NCI-H748 treated with DMSO at 0.1 percent for 48 hours (cell line): ENCODE measurements around the gene PROM2.

Source experiments
- DNase-seq: peaks from one replicate; lab custom pipeline; 2025; lab: John Stamatoyannopoulos, UW

The PROM2 gene

DNA sequence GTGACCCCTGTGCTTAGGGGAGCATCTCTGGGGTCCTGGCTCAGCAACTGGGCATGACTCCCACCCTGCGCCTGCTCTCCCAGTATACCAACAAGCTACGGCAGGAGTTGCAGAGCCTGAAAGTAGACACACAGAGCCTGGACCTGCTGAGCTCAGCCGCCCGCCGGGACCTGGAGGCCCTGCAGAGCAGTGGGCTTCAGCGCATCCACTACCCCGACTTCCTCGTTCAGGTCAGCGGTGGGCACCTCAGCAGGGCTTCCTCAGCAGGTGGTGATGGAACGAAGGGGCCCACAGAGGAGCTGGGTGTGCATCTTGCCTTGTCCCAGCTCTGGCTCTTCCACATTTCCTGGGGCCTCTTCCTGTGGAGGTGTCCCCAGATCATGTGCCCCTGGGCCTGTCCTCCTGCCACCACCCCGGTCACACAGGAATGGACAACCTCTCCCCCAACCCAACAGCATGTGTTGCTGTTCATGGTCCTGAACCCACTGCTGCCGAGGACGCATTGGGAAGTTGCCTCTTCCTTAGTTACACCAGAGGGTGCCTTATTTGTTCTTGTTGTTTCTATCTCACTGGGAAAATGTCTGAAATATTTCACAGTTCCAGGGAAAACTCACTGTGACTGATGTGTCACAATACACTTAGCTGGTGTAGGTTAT, 10.8 kb downstream of the PROM2 start:
- no peak for DNase-seq

DNA sequence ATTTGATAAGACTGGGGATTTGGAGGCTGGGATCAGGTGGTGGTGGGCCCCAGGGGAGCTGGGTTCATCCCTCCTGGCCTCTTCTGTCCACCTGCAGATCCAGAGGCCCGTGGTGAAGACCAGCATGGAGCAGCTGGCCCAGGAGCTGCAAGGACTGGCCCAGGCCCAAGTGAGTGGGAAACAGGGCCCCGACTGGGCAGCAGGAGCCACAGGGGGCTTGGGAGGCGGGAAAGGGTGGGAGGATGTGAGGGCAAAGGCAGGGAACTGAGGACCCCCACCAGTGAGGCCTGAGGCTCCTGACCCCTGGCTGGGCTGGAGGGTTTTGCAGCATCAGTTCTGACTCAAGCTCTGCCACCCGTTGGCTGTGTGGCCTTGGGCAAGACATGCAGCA, 11.3 kb downstream of the PROM2 start:
- no peak for DNase-seq

DNA sequence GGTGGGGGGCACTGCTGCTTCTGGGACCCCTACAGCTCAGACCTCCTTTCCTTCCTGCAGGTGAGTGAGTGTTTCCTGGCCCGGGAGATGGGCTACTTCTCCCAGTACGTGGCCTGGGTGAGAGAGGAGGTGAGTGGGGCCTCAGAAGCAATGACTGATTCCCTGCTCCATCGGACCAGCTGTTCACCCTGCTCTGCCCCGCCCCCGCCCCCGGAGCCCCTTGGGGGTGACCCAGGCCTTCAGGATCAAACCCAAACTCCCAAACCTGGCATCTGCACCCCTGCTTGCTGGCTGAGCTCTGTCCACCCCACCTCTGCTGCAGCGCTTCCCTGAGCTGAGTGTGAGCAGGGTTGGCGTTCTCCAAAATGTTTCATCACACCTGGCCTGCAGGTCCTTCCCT, 13.1 kb downstream of the PROM2 start:
- DNase-seq, result no peak

DNA sequence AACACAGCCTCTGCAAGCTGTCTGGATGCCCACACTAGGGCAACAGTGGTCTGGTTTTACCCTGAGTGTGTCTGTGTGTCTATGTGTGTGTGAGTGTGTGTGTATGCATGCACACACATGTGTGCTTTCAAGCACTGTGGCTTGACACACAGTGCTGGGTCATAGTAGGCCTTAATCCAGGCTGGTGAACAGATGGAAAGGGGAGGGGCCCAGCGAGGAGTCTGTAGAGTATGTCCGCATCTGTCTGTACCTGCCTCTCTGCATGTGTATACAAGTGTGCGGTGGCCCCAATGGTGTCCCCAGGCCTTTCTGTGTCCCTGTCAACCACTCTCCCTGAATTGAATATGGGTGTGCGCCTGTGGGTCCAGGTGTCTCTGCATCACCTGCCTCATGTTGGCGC, 13.6 kb downstream of the PROM2 start:
- DNase-seq, result no peak

DNA sequence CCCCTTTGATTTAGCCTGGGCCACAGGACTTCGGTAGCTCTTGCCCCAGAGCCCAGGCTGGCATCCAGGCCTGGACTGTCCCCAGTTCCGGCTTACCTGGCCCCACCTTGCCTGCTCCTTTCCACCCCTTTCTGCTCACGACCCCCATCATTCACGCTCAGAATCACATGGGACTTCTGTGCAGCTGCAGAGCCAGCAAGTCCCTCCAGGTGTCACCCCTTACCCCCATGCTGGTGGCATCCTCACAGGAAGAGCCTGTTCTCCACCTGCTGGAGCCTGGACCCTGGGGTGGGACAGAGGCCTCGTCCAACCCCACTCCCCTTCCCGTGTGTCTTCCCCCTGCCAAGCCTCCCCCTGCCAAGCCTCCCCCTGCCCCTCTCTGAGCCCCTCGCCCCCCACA, 15.0 kb downstream of the PROM2 start:
- DNase-seq, result no peak

DNA sequence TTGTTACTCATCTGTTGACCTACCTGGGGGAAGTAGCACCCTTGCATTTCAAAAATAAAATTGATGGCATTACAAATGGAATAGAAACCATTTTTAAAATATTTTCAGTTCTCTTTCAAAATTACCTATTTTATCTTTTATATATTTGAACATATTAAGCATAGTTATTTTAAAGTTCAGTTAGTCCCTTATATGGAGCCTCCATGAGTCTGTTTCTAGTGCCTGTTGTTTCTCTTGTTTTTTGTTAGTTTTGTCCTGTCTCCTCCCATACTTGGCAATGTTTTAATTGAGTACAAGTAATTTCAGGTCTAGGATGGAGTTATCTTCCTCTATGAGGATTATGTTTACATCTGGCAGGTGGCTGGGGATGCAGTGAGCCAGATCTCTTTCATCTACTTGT, 17.0 kb downstream of the PROM2 start:
- no peak for DNase-seq

DNA sequence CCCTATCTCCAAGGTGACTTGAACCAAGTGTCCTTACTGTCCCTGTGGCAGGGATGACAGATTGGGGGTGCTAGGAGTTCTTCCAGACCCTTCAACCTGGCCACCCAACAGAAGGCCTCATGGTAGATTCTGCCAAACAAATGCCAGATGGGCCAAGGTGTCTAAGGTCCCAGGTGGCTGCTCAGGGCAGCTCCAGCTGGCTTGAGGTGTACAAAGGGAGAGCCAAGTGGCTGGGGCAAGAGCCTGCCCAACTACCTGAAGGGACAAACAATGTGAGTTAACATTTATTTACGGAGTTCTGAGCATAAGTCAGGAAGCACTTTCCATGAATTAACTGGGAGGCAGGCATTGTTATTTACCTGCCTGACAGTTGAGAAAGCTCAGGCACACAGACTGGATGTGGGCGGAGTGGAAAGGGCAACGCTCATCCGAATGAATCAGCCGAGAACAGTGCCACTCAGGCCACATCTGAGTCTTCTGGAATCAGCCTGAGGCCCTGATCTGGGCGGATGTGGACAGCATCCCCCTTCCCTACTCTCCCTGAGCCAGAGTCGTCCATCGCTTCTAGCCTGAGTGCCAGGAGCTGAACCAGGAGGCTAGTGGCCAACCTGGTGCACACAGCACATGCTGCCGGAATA, 18.5 kb downstream of the PROM2 start:
- no peak for DNase-seq

DNA sequence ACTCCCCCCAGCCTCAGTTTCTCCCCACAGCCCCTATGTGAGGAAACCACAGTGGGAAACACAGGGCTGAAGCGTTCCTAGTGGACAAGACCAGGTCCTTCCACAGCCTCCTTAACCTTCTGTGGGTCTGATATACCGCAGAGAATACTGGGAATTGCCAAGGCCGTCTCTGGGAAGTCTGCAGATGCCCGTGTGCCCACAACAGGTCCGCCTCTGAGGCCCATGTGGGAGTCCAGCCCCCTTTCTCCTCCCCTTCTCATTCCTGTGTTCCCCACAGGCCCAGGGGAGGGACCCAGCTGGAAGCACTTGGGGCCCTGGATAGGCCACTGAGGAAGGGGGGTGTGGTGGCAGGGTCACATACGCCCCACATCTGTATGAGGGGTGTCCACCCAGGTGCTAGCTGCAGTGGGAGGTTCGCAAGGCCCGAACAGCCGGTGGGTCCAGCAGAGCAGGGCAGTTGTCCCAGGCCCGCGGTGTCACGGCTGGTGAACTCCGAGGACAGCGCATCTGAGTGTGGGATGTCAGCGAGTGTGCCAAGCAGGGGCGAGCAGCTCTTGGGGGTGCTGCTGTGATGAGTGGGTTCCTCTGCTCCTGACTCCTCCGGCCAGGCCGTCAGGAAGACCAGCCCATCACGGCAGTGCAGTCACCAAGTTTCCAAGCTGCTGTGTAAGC, 20.5 kb downstream of the PROM2 start:
- no peak for DNase-seq

DNA sequence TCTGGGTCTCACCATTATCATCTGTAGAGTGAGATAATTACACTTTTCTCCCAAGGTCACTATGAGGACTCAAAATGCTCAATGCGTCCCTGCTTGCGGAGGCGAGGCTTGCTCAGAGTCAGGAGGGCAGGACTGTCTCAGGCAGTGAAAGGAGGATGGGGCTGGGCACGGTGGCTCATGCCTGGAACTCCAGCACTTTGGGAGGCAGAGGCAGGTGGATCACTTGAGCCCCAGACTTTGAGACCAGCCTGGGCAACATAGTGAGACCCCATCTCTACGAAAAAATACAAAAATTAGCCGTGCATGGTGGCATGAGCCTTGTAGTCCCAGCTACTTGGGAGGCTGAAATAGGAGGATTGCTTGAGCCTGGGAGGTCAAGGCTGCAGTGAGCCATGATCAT, 21.1 kb downstream of the PROM2 start:
- no peak for DNase-seq

DNA sequence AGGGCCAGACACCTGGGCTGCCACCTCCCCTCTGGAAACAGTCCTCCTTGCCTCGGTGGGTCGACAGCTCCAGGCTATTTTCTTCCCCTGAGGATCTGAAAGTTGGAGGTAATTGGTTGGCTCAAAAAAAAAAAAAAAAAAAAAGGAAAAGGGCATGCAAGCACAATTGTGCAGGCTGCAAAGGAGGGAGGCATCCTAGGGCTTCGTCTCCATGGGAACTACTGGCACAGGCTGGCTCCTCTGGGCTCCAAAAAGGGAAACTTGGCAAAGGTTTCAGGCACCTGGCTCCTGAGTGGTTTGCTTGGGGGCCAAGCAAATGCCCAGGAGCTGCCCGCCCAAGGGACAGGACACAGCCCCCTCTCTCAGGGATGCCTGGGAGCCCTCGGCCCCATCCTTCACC, 21.8 kb downstream of the PROM2 start:
- no peak for DNase-seq

DNA sequence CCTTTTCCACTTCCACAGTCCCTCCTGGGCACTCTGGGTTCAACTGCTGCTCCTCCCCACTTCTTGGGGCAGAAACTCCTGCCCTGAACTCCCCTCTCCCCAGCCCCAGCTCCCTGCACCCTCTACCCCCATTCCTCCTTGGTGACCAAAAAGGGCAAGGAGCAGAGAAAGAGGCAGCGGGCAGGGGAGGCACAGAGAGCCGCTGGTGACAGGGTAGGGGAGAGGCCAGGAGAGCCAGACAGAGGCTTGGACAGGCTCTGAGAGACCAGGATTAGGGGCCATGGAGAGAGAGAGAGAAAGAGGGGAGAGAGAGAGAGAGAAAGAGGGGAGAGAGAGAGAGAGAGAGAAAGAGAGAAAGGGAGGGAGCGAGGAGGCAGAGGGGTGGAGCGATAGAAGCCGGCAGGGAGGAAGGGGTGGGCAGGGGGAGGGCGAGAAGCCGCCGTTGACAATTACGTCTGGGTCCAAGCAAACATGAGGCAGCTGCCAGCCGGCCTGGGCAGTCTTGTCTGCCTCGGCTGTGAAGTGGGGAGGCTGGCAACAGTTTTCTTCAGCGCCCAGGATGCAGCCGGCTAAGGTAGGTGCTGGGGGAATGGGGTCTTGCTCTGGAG, 22.7 kb downstream of the PROM2 start, which contains the start of gene KCNIP3:
Gene KCNIP3 (plus strand): TSS at position 468 of the 608 bp plus-strand sequence. CDS start 92 bp downstream, at position 560.
- DNase-seq, result peak; percentile 23

DNA sequence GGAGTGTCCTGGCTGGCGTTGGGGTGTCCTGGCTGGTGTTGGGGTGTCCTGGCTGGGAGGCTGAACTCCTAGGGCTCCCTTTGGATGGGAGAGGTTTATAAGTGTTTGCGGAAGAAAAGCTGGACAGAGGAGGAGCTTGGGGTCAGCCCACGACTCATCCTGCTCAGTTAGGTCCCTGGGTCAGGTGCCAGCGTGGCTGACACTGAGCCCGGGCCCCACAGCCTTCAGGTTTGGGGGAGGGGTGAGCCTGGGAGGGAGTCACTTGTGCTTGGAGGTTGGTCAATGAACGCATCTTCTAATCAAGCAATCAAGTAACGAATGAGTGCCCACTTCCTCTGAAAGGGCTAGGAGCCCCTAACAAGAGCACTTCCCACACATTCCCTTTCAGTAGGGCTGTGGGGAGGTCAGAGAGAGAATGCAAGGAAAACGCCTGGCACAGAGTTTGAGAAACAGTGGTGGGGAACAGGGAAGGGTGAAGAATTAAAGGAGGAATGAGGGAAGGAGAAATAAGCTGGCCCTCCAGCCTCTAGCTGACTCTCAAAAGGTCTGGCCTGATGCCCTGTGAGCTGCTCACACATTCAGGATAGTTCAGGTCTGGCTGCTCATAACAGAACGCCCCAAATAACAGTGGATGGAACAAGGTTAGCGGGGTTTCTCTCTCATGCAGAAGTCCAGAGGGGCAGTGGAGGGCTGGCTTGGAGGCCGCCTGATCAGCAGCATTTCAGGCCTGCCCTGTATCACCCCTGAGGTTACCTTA, 23.6 kb downstream of the PROM2 start:
- no peak for DNase-seq

DNA sequence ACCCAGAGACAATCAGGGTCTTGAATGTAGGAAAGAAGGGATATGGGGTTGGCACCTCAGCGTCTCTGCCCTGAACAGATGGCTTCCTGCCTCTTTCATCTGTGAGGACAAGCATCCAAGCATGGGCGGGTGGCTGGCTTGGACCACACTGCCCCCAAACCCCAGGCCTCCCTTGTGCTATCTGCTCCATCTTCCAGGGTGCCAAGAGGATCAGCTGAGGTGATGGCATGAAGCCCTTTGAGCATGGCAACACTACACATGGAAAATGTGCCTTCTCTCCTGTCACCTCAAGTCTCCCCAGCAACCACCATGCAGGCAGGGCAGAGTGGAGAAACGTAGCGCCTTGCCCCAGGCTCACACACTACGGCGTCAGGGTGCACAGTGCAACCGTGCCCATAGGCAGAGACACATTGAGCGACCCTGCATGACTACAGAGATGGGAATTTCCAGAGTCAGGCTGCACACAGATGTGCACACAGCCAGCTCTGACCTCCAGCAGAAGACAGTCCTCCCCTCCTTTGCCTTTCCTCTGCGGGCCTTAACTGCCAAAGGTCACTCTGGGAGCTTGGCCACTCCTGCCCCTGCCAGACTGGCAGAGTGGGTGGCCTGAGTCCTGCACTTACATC, 24.4 kb downstream of the PROM2 start:
- DNase-seq, result no peak

DNA sequence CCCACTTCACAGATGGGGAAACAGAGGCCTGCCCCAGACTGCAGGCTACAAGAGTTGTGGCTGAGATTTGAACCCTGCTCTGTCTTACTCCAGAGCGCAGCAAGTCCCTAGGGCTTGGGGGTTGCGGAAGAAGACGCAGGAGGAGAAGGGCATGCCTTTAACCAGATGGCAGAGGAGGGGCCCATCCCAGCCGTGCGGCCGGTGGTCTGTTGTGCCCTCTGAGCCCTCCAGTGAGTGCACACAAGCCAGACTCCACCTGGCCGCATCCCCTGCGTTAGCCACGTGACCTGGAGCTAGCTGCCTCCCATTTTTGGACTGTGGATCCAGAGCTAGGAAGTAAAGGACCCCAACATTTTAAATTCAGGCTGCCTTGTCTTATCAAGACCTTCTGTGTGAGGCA, 25.7 kb downstream of the PROM2 start:
- DNase-seq, result no peak

DNA sequence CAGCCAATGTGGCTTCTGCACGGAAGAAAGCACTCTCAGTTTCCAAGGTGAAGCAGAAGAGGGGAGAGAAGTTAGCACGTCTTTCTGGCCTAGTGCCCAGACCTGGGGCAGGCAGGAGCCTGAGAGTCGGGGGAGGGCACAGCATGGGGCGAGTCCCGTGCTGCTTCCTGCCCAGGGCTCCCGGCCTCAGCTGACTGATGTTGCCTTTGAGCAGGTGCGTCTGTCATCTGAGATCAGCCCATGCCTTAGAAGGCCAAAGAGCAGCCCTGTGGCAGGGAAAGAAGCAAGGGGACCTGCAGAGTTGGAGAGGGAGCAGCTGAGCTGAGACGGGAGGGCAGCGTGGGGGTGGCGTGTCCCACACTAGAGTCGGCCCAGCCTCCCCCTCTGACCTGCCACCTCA, 26.2 kb downstream of the PROM2 start:
- DNase-seq, result no peak

DNA sequence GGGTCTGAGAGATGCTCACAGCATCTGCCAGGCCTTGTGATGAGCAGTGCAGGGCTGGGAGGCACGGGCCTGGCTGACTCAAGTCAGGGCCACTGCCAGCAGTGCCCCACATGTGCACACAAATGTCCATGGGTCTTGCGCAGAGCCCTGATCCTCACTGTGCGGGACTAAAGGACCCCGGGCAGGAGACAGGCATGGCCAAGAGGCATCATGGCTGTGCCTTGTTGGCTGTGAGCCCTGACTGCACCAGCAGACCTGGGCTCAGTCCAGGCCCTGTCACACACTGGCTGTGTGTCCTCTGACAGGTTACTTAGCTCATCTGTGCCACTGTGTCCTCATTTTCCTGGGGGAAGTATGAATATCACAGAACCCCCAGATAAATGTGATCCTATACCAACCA, 26.9 kb downstream of the PROM2 start:
- no peak for DNase-seq

DNA sequence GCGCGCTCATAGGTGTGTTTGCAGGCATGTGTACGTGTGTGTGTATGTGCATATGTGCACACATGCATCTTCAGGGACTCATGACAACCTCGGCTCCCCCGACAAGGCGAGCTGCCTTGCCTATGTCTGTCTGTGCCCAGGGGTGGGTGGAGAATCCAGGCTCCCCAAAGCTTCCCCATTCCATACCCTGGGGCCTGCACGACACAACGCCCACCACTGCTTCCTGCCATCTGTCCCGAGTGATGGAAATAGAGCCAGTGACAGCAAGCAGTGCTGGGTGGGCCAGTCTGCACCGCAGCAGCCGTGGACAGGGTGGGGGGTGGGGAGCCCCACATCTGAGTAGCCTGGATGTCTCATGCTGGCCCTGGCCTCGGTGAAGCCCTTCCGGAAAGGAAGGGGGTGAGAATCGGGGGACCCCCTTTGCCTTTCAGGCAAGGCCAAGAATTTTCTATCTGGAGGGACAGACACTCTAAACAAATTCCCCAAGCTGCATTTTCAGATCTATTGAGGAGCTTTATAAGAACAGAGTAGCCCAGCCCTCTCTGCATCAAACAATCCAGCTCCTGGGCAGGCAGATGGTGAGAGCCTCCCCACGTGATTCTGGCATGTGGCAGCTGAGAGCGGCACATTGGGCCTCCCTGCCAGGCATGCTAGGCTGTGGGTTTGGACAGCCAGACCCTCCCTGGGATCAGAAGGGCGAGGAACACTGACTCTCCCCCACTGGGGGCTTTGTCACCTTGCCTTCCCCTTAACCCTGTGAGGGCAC, 27.8 kb downstream of the PROM2 start:
- no peak for DNase-seq

DNA sequence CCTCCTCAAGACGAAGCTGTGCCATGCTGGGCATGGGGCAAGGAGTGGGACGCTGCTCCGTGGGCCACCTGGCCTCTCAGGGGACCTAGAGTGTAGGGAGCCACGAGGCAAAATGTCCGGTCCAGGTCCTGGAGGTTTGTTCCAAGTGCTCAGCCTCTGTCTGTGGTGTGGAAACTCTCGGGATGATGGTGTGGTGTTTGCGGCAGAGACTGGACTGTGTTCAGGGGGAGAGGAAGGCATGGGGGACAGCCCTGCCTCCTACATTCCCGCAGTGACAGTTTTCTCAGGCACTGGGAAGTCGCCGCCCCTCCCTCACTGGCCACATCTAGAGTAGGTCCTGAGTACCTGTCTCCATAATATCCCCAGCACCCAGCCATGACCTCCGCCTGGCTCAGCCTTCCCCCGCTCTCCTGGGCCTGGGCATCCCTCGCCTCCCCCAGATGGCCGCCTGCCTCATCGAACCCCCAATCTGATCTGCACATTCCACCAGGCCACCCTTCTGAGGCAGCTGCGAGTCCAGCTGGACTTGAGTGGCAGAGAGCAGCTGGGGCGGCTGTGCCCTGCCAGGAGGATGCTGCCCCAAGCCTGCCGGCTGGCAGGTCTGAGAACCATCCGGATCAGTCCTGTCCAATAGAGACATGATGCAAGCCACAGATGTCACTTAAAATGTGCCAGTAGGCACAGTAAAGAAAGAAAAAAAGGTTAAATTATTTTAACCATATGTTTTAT, 29.1 kb downstream of the PROM2 start:
- no peak for DNase-seq

DNA sequence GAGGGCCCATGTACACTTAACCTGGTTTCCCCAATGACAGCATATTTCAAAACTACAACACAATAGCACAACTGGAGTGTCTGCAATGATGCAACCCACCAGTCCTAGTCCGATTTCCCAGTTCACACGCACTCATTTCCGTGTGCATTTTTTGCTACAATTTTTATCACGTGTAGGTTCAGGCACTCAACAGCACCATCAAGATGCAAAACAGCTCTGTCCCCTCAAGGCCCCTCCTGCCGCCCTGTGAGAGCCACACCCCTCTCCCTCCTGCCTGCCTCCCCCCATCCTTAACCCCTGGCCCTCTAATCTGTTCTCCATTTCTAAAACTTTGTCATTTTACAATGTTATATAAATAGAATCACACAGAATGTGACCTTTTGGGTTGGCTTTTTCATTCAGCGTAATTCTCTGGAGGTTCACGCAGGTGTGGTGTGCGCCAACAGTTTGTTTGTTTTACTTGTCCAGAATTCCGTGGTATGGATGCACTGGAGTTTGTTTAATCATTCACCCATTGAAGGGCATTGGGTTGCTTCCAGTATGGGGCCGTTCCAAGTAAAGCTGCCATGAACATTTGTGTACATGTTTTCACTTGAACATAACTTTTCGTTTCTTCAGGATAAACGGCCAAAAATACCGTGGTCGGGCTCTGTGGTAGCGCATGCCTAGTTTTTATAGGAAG, 31.3 kb downstream of the PROM2 start:
- peak; percentile 15 for DNase-seq
